IPS-18a (cell line): ENCODE results near the gene GHR.
"Not testable (repeated sequence)": the region's sequence is repeated elsewhere in the genome, so short reads cannot be mapped to it uniquely, and the experiment has no call there.

Experiments
- H3K27ac ChIP-seq: one replicate; pipeline ENCODE4 v1.5.1; 2013; ENCODE audit warnings: low read length
- H3K27me3 ChIP-seq: one replicate; pipeline ENCODE4 v1.6.1; 2013; ENCODE audit warnings: mild to moderate bottlenecking, low read length; ENCODE audit not compliant: control insufficient read depth, insufficient read depth
- H3K36me3 ChIP-seq: one replicate; pipeline ENCODE4 v1.6.1; 2013; ENCODE audit warnings: low read depth, low read length; ENCODE audit not compliant: control insufficient read depth
- H3K4me1 ChIP-seq: one replicate; pipeline ENCODE4 v1.6.1; 2013; ENCODE audit warnings: low read depth, low read length; ENCODE audit not compliant: control insufficient read depth
- H3K4me3 ChIP-seq: one replicate; pipeline ENCODE4 v1.5.1; 2013; ENCODE audit warnings: low read length
- H3K9ac ChIP-seq: one replicate; pipeline ENCODE4 v1.6.1; 2013; ENCODE audit warnings: mild to moderate bottlenecking, low read length, moderate library complexity
- H3K9me3 ChIP-seq: one replicate; pipeline ENCODE4 v1.6.1; 2013; ENCODE audit warnings: low read depth, low read length; ENCODE audit not compliant: control insufficient read depth

Gene GHR

DNA sequence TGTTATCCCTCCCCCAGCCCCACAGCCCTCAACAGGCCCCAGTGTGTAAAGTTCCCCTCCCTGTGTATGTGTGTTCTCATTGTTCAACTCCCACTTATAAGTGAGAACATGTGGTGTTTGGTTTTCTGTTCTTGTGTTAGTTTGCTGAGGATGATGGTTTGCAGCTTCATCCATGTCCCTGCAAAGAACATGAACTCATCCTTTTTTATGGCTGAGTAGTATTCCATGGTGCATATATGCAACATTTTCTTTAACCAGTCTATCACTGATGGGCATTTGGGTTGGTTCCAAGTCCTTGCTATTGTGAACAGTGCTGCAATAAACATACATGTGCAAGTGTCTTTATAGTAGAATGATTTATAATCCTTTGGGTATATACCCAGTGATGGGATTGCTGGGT, 261.8 kb downstream of the GHR start:
- not testable (repeated sequence) for H3K4me1 ChIP-seq, H3K27me3 ChIP-seq, H3K27ac ChIP-seq, H3K36me3 ChIP-seq, H3K9me3 ChIP-seq, H3K4me3 ChIP-seq, H3K9ac ChIP-seq

DNA sequence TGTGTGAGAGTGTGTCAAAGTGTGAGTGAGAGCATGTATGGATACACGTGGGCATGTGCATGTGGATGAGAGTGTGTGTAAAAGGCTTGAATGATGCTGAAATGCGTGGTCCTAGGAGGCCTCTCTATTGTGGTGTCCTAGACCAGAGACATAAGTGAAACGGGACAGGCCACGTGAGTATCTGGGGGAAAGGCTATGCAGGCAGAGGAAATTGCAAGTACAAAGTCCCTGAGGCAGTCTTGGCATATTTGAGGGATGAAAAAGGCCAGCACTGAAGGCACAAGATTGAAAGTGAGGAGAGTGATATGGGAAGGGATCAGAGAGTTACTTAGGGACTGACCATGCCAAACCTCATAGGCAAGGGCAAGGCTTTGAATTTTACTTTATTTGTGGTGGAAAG, 266.2 kb downstream of the GHR start:
- Histone ChIP-seq H3K4me1 (no peaks in the 10 kb centered on the region), H3K9me3 (no peaks in the 10 kb centered on the region), H3K27ac (no peak overlapping the region), H3K27me3 (no peaks in the 10 kb centered on the region), H3K4me3 (no peak overlapping the region), H3K9ac (no peak overlapping the region), H3K36me3 (no peaks in the 10 kb centered on the region)

DNA sequence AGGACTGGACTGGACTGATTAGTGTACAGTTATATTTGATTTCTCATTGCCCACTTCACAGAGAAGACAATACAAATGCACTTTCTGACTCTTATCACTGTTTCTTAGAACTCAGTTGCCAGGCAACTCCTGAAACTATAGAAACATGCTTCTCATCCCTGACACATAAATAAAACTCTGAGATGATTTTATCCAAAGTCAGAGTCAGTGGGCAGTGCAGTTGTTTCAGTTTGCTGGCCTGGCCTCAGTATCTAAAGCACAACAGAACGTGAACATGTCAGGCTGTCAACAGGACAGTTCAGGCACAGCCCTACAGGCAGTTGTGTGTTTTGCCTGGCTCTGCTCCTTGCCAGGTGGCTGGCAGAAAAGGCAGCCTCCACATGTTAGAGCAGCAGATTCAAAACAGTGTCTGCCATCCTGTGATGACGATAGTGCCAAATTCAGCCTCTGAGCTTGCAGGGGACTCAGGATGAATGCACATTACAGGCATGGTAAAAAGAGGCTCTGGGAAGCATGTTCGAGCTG, 268.2 kb downstream of the GHR start:
- H3K4me1 ChIP-seq: no peaks in the 10 kb centered on the region
- no peak overlapping the region for H3K9ac ChIP-seq
- H3K9me3 ChIP-seq: no peaks in the 10 kb centered on the region
- no peak overlapping the region for H3K27ac ChIP-seq
- no peaks in the 10 kb centered on the region for H3K27me3 ChIP-seq
- H3K36me3 ChIP-seq: no peaks in the 10 kb centered on the region
- H3K4me3 ChIP-seq: no peak overlapping the region

DNA sequence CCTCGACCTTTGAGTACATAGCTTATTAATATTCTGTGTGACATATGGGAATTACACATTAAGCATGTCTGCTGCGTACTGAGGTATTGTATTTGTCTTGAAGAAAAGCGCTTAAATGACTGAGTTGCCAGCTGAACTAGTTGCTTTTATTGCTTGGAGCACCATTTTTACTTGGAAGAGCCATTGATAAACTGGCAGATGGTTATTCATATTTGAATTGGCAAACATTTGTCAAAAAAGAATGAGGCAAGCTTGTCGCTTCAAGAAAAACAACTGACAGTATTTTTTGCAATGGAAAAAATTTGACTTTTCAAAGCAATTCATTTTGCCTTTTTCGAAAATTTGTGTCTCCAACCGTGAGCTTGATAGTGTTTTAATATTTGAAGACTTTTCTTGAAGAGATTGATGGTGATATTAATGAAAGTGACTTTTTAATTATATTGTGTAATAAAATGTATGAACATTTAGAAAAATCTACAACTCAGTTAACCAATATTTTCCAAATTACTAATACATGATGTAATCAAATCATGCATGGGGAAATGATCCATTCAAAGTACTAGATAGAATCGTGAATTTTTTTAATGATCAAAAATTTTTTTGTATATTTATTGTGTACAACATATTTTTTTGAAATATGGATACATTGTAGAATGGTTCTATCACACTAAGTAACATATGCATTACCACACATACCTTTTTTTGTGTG, 278.3 kb downstream of the GHR start:
- Histone ChIP-seq H3K27me3 (no peaks in the 10 kb centered on the region), H3K9me3 (no peaks in the 10 kb centered on the region), H3K4me3 (no peak overlapping the region), H3K9ac (no peak overlapping the region), H3K4me1 (no peaks in the 10 kb centered on the region), H3K27ac (no peak overlapping the region), H3K36me3 (no peaks in the 10 kb centered on the region)

DNA sequence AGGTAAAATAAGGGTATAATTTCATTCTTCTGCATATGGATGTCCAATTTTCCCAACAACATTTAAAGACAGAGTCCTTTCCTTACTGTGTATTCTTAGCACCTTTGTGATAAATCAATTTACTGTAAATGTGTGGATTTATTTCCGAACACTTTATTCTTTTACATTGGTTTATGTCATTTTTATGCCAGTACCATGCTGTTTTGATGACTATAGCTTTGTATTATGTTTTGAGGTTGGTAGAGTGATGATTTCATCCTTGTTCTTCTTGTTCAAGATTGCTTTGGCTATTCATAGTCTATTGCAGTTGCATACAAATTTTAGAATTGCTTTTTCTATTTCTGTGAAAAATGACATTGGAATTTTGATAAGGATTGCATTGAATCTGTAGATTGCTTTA, 280.0 kb downstream of the GHR start:
- Histone ChIP-seq H3K4me3 (no peak overlapping the region), H3K4me1 (no peaks in the 10 kb centered on the region), H3K27me3 (no peaks in the 10 kb centered on the region), H3K9me3 (no peaks in the 10 kb centered on the region), H3K9ac (no peak overlapping the region), H3K27ac (no peak overlapping the region), H3K36me3 (no peaks in the 10 kb centered on the region)

DNA sequence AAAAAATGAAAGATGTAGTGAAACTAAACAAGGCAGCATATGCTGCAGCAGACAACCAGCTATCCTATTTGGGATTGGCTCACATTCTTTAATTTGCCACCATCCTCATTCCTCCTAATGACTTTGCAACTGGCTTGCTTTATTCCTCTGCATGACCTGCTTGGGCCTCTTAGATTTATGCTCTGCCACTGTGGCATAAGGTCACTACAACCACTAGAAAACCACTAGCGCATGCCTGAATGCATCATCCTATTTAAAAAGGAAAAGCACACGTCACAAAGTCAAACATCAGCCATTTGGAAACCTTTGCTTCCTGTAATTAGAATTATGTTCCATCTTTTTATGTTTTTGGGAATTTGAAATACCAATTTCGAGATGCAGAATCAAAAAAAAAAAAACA, 292.5 kb downstream of the GHR start:
- no peaks in the 10 kb centered on the region for H3K36me3 ChIP-seq

DNA sequence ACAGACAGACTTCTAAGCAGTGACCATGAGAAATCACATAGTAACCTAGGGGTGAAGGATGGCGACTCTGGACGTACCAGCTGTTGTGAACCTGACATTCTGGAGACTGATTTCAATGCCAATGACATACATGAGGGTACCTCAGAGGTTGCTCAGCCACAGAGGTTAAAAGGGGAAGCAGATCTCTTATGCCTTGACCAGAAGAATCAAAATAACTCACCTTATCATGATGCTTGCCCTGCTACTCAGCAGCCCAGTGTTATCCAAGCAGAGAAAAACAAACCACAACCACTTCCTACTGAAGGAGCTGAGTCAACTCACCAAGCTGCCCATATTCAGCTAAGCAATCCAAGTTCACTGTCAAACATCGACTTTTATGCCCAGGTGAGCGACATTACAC, 295.4 kb downstream of the GHR start:
- Histone ChIP-seq H3K36me3 (no peaks in the 10 kb centered on the region), H3K9me3 (no peaks in the 10 kb centered on the region), H3K27me3 (no peaks in the 10 kb centered on the region), H3K4me1 (no peaks in the 10 kb centered on the region), H3K4me3 (no peak overlapping the region), H3K9ac (no peak overlapping the region), H3K27ac (no peak overlapping the region)

More for the DNA sequence above, 292.5 kb downstream of the GHR start:
- no peak overlapping the region for H3K9ac ChIP-seq
- no peaks in the 10 kb centered on the region for H3K9me3 ChIP-seq
- H3K4me1 ChIP-seq: no peaks in the 10 kb centered on the region
- H3K27me3 ChIP-seq: no peaks in the 10 kb centered on the region
- no peak overlapping the region for H3K27ac ChIP-seq
- no peak overlapping the region for H3K4me3 ChIP-seq

DNA sequence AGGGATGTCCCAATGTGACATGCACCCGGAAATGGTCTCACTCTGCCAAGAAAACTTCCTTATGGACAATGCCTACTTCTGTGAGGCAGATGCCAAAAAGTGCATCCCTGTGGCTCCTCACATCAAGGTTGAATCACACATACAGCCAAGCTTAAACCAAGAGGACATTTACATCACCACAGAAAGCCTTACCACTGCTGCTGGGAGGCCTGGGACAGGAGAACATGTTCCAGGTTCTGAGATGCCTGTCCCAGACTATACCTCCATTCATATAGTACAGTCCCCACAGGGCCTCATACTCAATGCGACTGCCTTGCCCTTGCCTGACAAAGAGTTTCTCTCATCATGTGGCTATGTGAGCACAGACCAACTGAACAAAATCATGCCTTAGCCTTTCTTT, 295.8 kb downstream of the GHR start:
- Histone ChIP-seq H3K27me3 (no peaks in the 10 kb centered on the region), H3K4me3 (no peak overlapping the region), H3K9me3 (no peaks in the 10 kb centered on the region), H3K27ac (no peak overlapping the region), H3K4me1 (no peaks in the 10 kb centered on the region), H3K9ac (no peak overlapping the region), H3K36me3 (no peaks in the 10 kb centered on the region)

DNA sequence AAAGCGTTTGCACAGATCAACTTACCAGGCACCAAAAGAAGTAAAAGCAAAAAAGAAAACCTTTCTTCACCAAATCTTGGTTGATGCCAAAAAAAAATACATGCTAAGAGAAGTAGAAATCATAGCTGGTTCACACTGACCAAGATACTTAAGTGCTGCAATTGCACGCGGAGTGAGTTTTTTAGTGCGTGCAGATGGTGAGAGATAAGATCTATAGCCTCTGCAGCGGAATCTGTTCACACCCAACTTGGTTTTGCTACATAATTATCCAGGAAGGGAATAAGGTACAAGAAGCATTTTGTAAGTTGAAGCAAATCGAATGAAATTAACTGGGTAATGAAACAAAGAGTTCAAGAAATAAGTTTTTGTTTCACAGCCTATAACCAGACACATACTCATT, 297.0 kb downstream of the GHR start:
- no peak overlapping the region for H3K27ac ChIP-seq
- no peak overlapping the region for H3K9ac ChIP-seq
- no peaks in the 10 kb centered on the region for H3K36me3 ChIP-seq
- H3K27me3 ChIP-seq: no peaks in the 10 kb centered on the region
- H3K9me3 ChIP-seq: no peaks in the 10 kb centered on the region
- no peak overlapping the region for H3K4me3 ChIP-seq
- no peaks in the 10 kb centered on the region for H3K4me1 ChIP-seq

DNA sequence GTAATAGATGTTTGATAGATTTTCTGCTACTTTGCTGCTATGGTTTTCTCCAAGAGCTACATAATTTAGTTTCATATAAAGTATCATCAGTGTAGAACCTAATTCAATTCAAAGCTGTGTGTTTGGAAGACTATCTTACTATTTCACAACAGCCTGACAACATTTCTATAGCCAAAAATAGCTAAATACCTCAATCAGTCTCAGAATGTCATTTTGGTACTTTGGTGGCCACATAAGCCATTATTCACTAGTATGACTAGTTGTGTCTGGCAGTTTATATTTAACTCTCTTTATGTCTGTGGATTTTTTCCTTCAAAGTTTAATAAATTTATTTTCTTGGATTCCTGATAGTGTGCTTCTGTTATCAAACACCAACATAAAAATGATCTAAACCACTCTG, 298.2 kb downstream of the GHR start:
- H3K4me1 ChIP-seq: no peaks in the 10 kb centered on the region
- no peak overlapping the region for H3K27ac ChIP-seq
- H3K9ac ChIP-seq: no peak overlapping the region
- no peaks in the 10 kb centered on the region for H3K36me3 ChIP-seq
- no peak overlapping the region for H3K4me3 ChIP-seq
- H3K9me3 ChIP-seq: no peaks in the 10 kb centered on the region
- H3K27me3 ChIP-seq: no peaks in the 10 kb centered on the region

DNA sequence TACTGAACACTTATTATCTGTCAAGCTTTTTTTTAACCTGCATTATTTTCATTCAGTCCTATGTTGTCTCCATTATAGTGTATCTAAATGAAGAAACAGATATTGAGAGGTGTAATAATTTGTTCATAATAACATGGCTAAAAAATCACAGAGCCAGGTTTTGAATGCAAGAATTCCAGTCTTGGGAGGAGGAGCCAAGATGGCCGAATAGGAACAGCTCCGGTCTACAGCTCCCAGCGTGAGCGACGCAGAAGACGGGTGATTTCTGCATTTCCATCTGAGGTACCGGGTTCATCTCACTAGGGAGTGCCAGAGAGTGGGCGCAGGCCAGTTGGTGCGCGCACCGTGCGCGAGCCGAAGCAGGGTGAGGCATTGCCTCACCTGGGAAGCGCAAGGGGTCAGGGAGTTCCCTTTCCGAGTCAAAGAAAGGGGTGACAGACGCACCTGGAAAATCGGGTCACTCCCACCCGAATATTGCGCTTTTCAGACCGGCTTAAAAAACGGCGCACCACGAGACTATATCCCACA, 311.4 kb downstream of the GHR start:
- not testable (repeated sequence) for H3K9ac ChIP-seq, H3K36me3 ChIP-seq, H3K4me1 ChIP-seq, H3K9me3 ChIP-seq, H3K27ac ChIP-seq, H3K4me3 ChIP-seq, H3K27me3 ChIP-seq

DNA sequence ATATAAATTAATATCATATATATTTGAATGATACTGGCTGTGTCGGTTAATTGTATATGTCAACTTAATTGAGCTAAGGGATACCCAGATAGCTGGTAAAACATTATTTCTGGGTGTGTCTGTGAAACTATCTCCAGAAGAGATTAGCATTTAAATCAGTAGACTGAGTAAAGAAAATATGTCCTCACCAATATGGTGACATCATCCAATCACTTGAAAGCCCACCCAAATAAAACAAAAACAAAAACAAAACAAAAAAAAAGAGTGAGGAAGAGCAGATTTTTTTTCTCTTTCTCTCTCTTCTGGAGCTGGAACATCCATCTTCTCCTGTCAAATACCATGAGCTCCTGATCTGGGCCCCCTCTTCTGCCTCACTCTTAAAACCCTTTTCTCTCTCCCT, 317.7 kb downstream of the GHR start:
- H3K9ac ChIP-seq: no peak overlapping the region
- H3K9me3 ChIP-seq: no peaks in the 10 kb centered on the region
- H3K27ac ChIP-seq: no peak overlapping the region
- no peak overlapping the region for H3K4me3 ChIP-seq
- H3K4me1 ChIP-seq: no peaks in the 10 kb centered on the region
- H3K27me3 ChIP-seq: no peaks in the 10 kb centered on the region
- H3K36me3 ChIP-seq: no peaks in the 10 kb centered on the region
